PC-9 (cell line): ENCODE measurements around the gene USP37.

Experiments
- CTCF ChIP-seq: fragments of 200-600 bp; sonication (generic); conservative IDR thresholded peaks from 2 replicates; pipeline ENCODE4 v1.6.1; 2017; ENCODE audit warnings: mixed run types, antibody characterized with exemption, mild to moderate bottlenecking, moderate library complexity
- EZH2 ChIP-seq: fragments of 200-600 bp; sonication (generic); IDR thresholded peaks from 2 replicates; pipeline ENCODE4 v1.8.0; 2017; ENCODE audit warnings: antibody characterized with exemption, low read depth

GRCh38 chr2:218436992-218437391, 131.2 kb downstream of the USP37 start:
- TF ChIP-seq CTCF (no peak), EZH2 (no peak)
